ENCODE measurements around the gene PRR30.

DNA sequence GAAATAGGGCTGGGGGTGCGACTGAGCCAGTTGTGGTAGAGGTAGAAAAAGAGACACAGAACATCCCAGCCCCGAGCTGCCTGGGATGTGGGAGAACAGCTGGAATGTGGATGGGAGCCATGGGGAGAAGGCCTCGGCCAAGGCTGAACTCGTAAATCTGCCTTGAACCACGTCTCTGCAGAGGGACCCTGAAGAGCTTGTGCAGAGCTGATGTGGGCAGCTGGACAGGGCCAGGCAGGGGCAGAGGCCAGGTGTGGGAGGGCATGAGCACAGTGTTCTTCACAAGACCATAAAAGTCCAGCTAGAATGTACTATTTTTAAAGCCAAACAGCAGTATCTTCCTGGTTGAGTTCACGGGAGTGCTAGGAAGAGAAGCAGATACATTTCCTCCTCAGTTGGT is 15.3 kb upstream of the PRR30 start:
- TF ChIP-seq, protein P1, sequence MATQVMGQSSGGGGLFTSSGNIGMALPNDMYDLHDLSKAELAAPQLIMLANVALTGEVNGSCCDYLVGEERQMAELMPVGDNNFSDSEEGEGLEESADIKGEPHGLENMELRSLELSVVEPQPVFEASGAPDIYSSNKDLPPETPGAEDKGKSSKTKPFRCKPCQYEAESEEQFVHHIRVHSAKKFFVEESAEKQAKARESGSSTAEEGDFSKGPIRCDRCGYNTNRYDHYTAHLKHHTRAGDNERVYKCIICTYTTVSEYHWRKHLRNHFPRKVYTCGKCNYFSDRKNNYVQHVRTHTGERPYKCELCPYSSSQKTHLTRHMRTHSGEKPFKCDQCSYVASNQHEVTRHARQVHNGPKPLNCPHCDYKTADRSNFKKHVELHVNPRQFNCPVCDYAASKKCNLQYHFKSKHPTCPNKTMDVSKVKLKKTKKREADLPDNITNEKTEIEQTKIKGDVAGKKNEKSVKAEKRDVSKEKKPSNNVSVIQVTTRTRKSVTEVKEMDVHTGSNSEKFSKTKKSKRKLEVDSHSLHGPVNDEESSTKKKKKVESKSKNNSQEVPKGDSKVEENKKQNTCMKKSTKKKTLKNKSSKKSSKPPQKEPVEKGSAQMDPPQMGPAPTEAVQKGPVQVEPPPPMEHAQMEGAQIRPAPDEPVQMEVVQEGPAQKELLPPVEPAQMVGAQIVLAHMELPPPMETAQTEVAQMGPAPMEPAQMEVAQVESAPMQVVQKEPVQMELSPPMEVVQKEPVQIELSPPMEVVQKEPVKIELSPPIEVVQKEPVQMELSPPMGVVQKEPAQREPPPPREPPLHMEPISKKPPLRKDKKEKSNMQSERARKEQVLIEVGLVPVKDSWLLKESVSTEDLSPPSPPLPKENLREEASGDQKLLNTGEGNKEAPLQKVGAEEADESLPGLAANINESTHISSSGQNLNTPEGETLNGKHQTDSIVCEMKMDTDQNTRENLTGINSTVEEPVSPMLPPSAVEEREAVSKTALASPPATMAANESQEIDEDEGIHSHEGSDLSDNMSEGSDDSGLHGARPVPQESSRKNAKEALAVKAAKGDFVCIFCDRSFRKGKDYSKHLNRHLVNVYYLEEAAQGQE (IDR thresholded peaks at IDR 0.05; ENCODE audit: insufficient replicate concordance, low read depth): no peak
- TF ChIP-seq, protein P2, sequence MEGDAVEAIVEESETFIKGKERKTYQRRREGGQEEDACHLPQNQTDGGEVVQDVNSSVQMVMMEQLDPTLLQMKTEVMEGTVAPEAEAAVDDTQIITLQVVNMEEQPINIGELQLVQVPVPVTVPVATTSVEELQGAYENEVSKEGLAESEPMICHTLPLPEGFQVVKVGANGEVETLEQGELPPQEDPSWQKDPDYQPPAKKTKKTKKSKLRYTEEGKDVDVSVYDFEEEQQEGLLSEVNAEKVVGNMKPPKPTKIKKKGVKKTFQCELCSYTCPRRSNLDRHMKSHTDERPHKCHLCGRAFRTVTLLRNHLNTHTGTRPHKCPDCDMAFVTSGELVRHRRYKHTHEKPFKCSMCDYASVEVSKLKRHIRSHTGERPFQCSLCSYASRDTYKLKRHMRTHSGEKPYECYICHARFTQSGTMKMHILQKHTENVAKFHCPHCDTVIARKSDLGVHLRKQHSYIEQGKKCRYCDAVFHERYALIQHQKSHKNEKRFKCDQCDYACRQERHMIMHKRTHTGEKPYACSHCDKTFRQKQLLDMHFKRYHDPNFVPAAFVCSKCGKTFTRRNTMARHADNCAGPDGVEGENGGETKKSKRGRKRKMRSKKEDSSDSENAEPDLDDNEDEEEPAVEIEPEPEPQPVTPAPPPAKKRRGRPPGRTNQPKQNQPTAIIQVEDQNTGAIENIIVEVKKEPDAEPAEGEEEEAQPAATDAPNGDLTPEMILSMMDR (IDR thresholded peaks at IDR 0.05; ENCODE audit: insufficient read depth, low read length): no peak
- TF ChIP-seq POLR2AphosphoS5 (IDR thresholded peaks at IDR 0.05; ENCODE audit: low read depth): no peak

Measured in HL-60 (cell line).